Thyroid gland (tissue), 4 donors: ENCODE data around the gene MARK3. TPM values are rescaled to one million over a fixed set of nuclear protein-coding genes. Genes with fewer than 3 reads are reported as not detected.

Source experiments
- DNase-seq, 2 donors: peaks; one replicate each; pipeline ENCODE4 v3.0.0-alpha.2; 2019
- H3K27ac ChIP-seq, 3 donors: fragments of 200-600 bp; sonication (generic); 1 replicate in 2 of 3; 2 replicates in 1 of 3; pipeline ENCODE4 v1.5.1; 2016 to 2019; ENCODE audit warnings: mild to moderate bottlenecking in 1 of 3, moderate library complexity in 1 of 3
- H3K27me3 ChIP-seq: fragments of 200-600 bp; sonication (generic); one replicate; pipeline ENCODE4 v1.5.1; 2019
- H3K36me3 ChIP-seq, 2 donors: fragments of 200-600 bp; sonication (generic); one replicate each; pipeline ENCODE4 v1.5.1; 2016 to 2019
- H3K4me1 ChIP-seq, 2 donors: fragments of 200-600 bp; sonication (generic); one replicate each; pipeline ENCODE4 v1.5.1; 2017 to 2019
- H3K4me3 ChIP-seq, 3 donors: fragments of 200-600 bp; sonication (generic); replicated peaks in 1 of 3; 1 replicate in 2 of 3; 2 replicates in 1 of 3; pipeline ENCODE4 v1.5.1; 2016; ENCODE audit warnings: mild to moderate bottlenecking in 1 of 3
- H3K9me3 ChIP-seq: fragments of 200-600 bp; sonication (generic); one replicate; pipeline ENCODE4 v1.5.1; 2017
- CTCF ChIP-seq, 6 experiments: fragments of 200-600 bp in 3 of 6; fragments of 450-650 bp in 3 of 6; sonication (generic) in 3 of 6; IDR thresholded peaks; one replicate each; pipeline ENCODE4 v1.5.1; 2016 to 2019; ENCODE audit warnings: antibody characterized with exemption in 6 of 6, mild to moderate bottlenecking in 2 of 6, inconsistent platforms in 1 of 6, moderate library complexity in 1 of 6
- POLR2A ChIP-seq, 2 donors: fragments of 450-650 bp; IDR thresholded peaks; one replicate each; pipeline ENCODE4 v1.6.1; 2017; ENCODE audit warnings: antibody characterized with exemption in 2 of 2, mild to moderate bottlenecking in 2 of 2, moderate library complexity in 1 of 2
- WGBS, 2 donors: methylation state at CpG; one replicate each; pipeline ENCODE4 v1.1.5; 2017; 5-methylcytosine and 5-hydroxymethylcytosine counted together
- intact Hi-C: fragments of 100-400 bp; cut with DNase I; formaldehyde crosslinking; loops from one replicate; pipeline ENCODE4 v1.15.1; 2023
- total RNA-seq, 4 donors: library from RNA; depleted of rRNA; stranded (reverse); fragments of >200 nt; gene quantifications; one replicate each; pipeline ENCODE4 v1.2.3, GENCODE V29; 2016

MARK3 gene
- total RNA-seq, 4 donors from 2014 or later = 105 to 164 (median 114) TPM

- no peak overlapping the region for H3K4me3 ChIP-seq
- H3K4me1 ChIP-seq = peaks cover 8 to 9% of the 10 kb centered on the region in 2 donors
- H3K27ac ChIP-seq = no peak overlapping the region
- peaks cover 28 to 40% of the 10 kb centered on the region in 2 donors for H3K36me3 ChIP-seq
- no peak for DNase-seq
- TF ChIP-seq CTCF (IDR thresholded peaks at IDR 0.05) (no peak), POLR2A (IDR thresholded peaks at IDR 0.05) (no peak)
- no peaks in the 10 kb centered on the region for H3K27me3 ChIP-seq
- 81 to 85% methylated on average over 11 of the region's 11 CpGs for WGBS, 2 donors
- H3K9me3 ChIP-seq = no peaks in the 10 kb centered on the region
- intact Hi-C loops = loop anchor here (2.0 kb wide), 1 partner anchor 46 kb away; no protein-coding TSS in a partner anchor
Observed at GRCh38 chr14:103501041-103501870, 116.0 kb downstream of the MARK3 start.

DNA sequence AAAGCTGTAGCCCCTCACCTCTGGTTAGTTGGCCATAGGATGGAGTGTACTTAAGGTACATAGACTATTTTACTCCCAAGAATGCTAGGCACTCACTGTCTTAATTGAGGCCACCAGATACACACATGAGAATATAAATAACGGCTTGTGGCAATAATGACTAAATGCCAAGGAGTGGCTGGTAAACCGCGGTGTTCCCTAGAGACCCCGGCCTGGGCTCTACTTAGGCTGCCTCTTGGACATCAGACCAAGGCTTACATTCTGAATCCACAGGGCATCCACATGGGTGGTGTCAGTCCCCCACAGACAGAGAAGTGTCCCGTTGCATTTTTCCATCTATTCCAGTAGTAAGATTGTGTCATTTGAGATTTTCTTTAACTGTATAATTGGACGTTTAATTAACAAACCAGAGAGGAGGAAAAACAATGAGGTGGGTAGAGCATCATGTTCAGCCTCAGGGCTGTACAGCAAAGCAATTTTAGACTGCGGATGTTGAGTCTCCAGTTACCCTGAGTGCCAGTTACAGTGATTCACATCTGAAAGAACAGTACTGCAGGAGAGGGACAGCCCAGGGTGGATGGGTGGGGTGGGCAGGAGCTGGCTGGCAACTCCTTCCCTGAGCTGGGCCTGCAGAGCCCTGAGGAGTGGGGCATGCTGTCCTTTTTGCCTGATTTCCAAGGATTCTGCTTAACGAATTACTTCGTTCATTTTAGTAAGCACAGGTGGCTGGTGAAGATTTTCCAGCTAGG is 116.9 kb downstream of the MARK3 start:
- 94% methylated on average over 9 of the region's 9 CpGs for WGBS, 2 donors
- no peaks in the 10 kb centered on the region for H3K27me3 ChIP-seq
- no peaks in the 10 kb centered on the region for H3K9me3 ChIP-seq
- no peak overlapping the region for H3K27ac ChIP-seq
- TF ChIP-seq CTCF (IDR thresholded peaks at IDR 0.05) = no peak
- no peak for TF ChIP-seq POLR2A (IDR thresholded peaks at IDR 0.05)
- peaks cover 28 to 40% of the 10 kb centered on the region in 2 donors for H3K36me3 ChIP-seq
- intact Hi-C loops = loop anchor here (2.0 kb wide), 1 partner anchor 45 kb away; no protein-coding TSS in a partner anchor
- no peak for DNase-seq
- no peak overlapping the region for H3K4me3 ChIP-seq
- H3K4me1 ChIP-seq = peaks cover 8 to 9% of the 10 kb centered on the region in 2 donors

DNA sequence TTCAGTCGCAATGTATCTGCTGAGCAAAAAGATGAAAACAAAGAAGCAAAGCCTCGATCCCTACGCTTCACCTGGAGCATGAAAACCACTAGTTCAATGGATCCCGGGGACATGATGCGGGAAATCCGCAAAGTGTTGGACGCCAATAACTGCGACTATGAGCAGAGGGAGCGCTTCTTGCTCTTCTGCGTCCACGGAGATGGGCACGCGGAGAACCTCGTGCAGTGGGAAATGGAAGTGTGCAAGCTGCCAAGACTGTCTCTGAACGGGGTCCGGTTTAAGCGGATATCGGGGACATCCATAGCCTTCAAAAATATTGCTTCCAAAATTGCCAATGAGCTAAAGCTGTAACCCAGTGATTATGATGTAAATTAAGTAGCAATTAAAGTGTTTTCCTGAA is 117.7 kb downstream of the MARK3 start:
- Histone ChIP-seq H3K27ac (no peak overlapping the region), H3K27me3 (no peaks in the 10 kb centered on the region), H3K4me1 (peaks cover 8 to 10% of the 10 kb centered on the region in 2 donors), H3K4me3 (no peak overlapping the region), H3K36me3 (peaks cover 28 to 40% of the 10 kb centered on the region in 2 donors), H3K9me3 (no peaks in the 10 kb centered on the region)
- WGBS, 2 donors = 94 to 95% methylated on average over 18 of the region's 18 CpGs
- intact Hi-C loops = no loop called here
- no peak for TF ChIP-seq POLR2A (IDR thresholded peaks at IDR 0.05)
- DNase-seq = no peak

GRCh38 chr14:103503296-103503695 is 118.1 kb downstream of the MARK3 start:
- intact Hi-C loops = no loop called here
- H3K4me3 ChIP-seq = no peak overlapping the region
- no peaks in the 10 kb centered on the region for H3K27me3 ChIP-seq
- no peak for DNase-seq
- peaks cover 8 to 14% of the 10 kb centered on the region in 2 donors for H3K4me1 ChIP-seq
- no peaks in the 10 kb centered on the region for H3K9me3 ChIP-seq
- H3K36me3 ChIP-seq = peaks cover 28 to 40% of the 10 kb centered on the region in 2 donors
- TF ChIP-seq POLR2A (IDR thresholded peaks at IDR 0.05) = no peak
- no peak for TF ChIP-seq CTCF (IDR thresholded peaks at IDR 0.05)
- WGBS, 2 donors = 94 to 95% methylated on average over 12 of the region's 12 CpGs
- H3K27ac ChIP-seq = no peak overlapping the region

DNA sequence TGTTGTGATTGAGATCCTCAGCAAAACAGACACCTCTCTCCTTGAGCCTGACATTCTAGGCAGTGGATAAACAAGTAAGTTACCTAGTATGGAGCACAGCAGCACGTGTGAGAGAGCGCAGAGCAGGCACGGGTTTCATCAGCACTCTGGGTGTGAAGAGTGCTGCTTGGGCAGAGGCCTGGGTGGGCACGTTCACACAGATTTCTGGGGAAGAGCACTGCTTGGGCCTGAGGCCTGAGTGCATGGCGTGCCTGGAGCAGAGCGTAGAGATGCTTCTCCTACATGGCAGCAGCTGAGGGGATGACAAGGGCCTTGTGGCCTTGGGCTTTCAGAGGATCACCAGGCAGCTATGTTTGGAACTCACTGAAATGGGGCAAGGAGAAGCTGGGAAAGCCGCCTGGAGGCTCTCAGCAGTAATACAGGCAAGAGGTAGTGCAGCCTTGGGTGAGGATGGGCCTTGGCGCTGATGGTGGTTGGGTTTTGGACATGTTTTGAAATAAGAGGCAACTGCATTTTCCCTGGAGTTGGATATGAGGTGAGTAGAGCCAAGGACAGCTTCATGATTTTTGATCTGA is 119.9 kb downstream of the MARK3 start:
- WGBS, 2 donors = 78 to 80% methylated on average over 8 of the region's 8 CpGs

More for the DNA sequence above, 119.9 kb downstream of the MARK3 start:
- no peaks in the 10 kb centered on the region for H3K9me3 ChIP-seq
- H3K4me3 ChIP-seq = no peak overlapping the region
- intact Hi-C loops = no loop called here
- DNase-seq = no peak
- H3K27ac ChIP-seq = no peak overlapping the region
- H3K4me1 ChIP-seq = peaks cover 13 to 23% of the 10 kb centered on the region in 2 donors
- H3K36me3 ChIP-seq = peaks cover 28 to 38% of the 10 kb centered on the region in 2 donors
- H3K27me3 ChIP-seq = no peaks in the 10 kb centered on the region
- TF ChIP-seq CTCF (IDR thresholded peaks at IDR 0.05) (no peak), POLR2A (IDR thresholded peaks at IDR 0.05) (no peak)
